HK-2 (cell line): Measurements from ENCODE around the gene DNMT3A.

ENCODE experiments used
- DNase-seq: peaks from one replicate; pipeline ENCODE4 v3.0.0-alpha.2; 2018; ENCODE audit not compliant: unreplicated experiment

Gene DNMT3A

GRCh38 chr2:25347205-25347815 lies 5.6 kb upstream of the DNMT3A start:
- DNase-seq: peak; percentile 43

GRCh38 chr2:25343187-25343825 lies 1.6 kb upstream of the DNMT3A start:
- DNase-seq: no peak

GRCh38 chr2:25342372-25343186 lies 854 bp upstream of the DNMT3A start:
- peak; percentile 89 for DNase-seq

GRCh38 chr2:25341011-25341727 lies 556 bp downstream of the DNMT3A start:
- DNase-seq: no peak

- DNase-seq: no peak
Measured at GRCh38 chr2:25340181-25340921, 1.4 kb downstream of the DNMT3A start.

- DNase-seq: no peak
Measured at GRCh38 chr2:25339791-25340180, 1.9 kb downstream of the DNMT3A start.

- no peak for DNase-seq
Measured at GRCh38 chr2:25339211-25339674, 2.5 kb downstream of the DNMT3A start.

- DNase-seq: no peak
Measured at GRCh38 chr2:25338401-25338800, 3.3 kb downstream of the DNMT3A start.

- no peak for DNase-seq
Measured at GRCh38 chr2:25337891-25338290, 3.8 kb downstream of the DNMT3A start.

- DNase-seq: no peak
Measured at GRCh38 chr2:25337276-25337675, 4.4 kb downstream of the DNMT3A start.

GRCh38 chr2:25336383-25336841 lies 5.3 kb downstream of the DNMT3A start:
- no peak for DNase-seq

- no peak for DNase-seq
Measured at GRCh38 chr2:25335971-25336370, 5.8 kb downstream of the DNMT3A start.

- DNase-seq: no peak
Measured at GRCh38 chr2:25335204-25335603, 6.5 kb downstream of the DNMT3A start.

GRCh38 chr2:25334482-25334881 lies 7.2 kb downstream of the DNMT3A start:
- no peak for DNase-seq

GRCh38 chr2:25333981-25334380 lies 7.7 kb downstream of the DNMT3A start:
- DNase-seq: no peak

- DNase-seq: no peak
Measured at GRCh38 chr2:25332571-25332970, 9.2 kb downstream of the DNMT3A start.

GRCh38 chr2:25331686-25332365 lies 9.9 kb downstream of the DNMT3A start:
- DNase-seq: no peak

GRCh38 chr2:25330937-25331336 lies 10.8 kb downstream of the DNMT3A start:
- no peak for DNase-seq

- no peak for DNase-seq
Measured at GRCh38 chr2:25330273-25330672, 11.5 kb downstream of the DNMT3A start.

GRCh38 chr2:25328152-25329085 lies 13.3 kb downstream of the DNMT3A start:
- DNase-seq: no peak
